ENCODE data around the gene LSM11.

DNA sequence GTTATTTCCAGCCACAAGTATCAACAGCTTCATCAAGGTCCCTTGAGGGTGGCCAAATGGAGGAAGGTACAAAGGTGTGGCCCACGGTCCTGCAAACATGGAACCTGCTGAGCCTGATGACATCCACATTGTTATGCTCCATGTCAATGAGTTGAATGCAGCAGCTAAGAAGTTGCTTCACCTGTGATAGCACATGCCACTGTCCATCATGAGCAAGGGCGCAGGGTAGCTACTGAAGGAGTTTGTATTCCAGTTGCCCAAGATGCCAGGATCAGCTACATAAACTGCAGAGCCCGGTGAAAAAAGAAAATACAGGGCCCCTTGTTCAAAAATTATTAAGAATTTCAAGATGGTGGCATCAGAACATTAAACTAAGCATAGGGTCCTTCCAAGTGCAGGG is 24.2 kb downstream of the LSM11 start:
- TF ChIP-seq EZH2 (IDR thresholded peaks at IDR 0.05; ENCODE audit: borderline replicate concordance, insufficient read depth, low read depth, low read length, poor library complexity, severe bottlenecking): no peak
- TF ChIP-seq, protein P1, sequence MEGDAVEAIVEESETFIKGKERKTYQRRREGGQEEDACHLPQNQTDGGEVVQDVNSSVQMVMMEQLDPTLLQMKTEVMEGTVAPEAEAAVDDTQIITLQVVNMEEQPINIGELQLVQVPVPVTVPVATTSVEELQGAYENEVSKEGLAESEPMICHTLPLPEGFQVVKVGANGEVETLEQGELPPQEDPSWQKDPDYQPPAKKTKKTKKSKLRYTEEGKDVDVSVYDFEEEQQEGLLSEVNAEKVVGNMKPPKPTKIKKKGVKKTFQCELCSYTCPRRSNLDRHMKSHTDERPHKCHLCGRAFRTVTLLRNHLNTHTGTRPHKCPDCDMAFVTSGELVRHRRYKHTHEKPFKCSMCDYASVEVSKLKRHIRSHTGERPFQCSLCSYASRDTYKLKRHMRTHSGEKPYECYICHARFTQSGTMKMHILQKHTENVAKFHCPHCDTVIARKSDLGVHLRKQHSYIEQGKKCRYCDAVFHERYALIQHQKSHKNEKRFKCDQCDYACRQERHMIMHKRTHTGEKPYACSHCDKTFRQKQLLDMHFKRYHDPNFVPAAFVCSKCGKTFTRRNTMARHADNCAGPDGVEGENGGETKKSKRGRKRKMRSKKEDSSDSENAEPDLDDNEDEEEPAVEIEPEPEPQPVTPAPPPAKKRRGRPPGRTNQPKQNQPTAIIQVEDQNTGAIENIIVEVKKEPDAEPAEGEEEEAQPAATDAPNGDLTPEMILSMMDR (IDR thresholded peaks at IDR 0.05): no peak

All from B cell (primary cell).